HG03442 (cell line): ENCODE data around the gene XRCC3.

Experiments used
- ATAC-seq: cut with Tn5 transposase; IDR thresholded peaks from one replicate; pipeline ENCODE4 v1.9.1; 2021; ENCODE audit warnings: mild to moderate bottlenecking, moderate library complexity; ENCODE audit not compliant: unreplicated experiment

The XRCC3 gene

DNA sequence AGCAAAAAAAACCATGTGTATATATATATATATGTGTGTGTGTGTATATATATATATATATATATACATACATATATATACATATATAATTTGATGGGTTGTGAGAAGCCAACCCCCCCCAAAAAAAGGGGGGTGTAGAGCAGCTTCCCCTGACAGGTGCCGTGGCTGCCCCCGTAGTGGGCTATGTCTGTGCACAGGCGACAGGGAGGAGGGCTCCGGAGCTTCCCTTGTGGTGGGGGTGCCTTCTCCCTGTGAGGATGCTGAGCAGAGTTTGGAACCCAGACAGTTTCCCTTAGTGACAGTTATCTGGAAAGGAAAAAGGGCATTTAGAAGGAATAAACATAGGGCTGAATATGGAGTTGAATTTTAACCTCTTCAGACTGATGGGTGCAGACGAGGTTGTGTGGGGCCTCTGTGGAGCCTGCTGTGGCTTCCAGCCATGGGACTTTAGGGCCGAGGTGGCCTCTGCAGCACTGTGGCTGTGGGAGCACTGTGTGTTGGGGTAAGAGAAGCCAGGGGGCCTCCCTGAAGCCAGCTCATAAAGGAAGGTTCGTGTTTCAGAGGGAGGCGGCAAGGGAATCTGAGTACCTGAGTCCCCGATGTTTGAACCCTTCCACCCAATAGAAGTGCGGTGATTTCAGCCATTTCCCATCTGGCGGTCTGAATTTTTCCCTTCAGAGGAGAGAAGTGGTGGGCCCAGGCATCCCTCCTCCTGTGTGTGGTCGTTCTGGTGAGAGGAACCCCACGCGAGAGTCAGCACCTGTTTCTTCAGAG, 19.8 kb downstream of the XRCC3 start:
- no peak for ATAC-seq

GRCh38 chr14:103694572-103695026, 20.7 kb downstream of the XRCC3 start:
- no peak for ATAC-seq

- no peak for ATAC-seq
Measured at GRCh38 chr14:103693515-103693914, 21.7 kb downstream of the XRCC3 start.

DNA sequence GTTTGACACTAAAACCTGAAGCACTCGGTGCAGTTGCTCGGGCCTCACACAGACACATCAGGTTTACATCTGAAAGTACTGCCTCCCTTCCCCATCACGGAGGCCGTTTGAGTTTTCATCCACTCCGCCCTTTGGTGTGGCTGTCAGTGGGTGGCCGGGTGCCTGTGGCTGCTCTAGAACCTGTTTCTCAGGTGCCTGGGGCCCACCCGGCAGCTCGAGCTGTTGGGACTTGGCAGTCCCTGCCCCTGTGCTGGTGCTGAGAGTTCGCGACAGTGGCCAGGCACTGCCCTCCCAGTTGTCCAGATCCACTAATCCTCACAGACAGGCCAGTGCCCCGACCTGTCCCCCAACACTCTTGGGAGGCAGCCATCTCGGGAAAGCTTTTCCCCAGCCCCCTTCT, 22.4 kb downstream of the XRCC3 start:
- no peak for ATAC-seq

- ATAC-seq: no peak
Measured at GRCh38 chr14:103692159-103692558, 23.1 kb downstream of the XRCC3 start.

DNA sequence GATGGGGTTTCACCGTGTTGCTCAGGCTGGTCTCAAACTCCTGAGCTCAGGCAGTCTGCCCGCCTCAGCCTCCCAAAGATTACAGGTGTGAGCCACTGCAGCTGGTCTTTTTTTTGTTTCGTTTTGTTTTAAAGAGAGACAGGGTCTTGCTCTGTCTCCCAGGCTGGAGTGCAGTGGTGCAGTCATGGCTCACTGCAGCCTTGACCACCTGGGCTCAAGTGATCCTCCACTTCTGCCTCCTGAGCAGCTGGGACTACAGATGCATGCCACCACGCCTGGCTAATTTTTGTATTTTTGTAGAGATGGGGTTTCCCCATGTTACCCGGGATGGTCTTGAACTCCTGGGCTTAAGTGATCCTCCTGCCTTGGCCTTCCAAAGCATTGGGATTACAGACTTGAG, 23.6 kb downstream of the XRCC3 start:
- ATAC-seq: peak; percentile 50

DNA sequence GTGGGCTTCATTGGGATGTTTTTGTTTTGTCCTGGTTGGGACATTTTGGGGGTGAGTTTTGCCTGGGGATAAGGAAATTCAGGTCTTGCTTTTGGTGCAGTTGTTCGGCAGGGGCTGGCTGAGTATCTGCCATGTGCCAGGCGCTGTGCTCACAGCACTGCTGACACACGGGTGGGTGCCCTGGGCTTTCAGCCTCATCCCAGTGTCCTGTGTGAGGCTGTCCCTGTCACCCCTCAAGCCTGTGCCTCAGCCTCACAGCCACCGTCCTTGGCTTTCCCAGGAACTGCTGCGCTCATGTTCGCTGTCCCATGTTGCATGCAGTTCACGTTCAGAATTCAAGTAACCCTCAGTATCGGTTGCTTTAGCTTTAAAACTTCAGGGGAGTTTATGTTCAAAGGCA, 24.9 kb downstream of the XRCC3 start:
- ATAC-seq: no peak

- peak; percentile 43 for ATAC-seq
Measured at GRCh38 chr14:103688906-103689902, 26.0 kb downstream of the XRCC3 start.

DNA sequence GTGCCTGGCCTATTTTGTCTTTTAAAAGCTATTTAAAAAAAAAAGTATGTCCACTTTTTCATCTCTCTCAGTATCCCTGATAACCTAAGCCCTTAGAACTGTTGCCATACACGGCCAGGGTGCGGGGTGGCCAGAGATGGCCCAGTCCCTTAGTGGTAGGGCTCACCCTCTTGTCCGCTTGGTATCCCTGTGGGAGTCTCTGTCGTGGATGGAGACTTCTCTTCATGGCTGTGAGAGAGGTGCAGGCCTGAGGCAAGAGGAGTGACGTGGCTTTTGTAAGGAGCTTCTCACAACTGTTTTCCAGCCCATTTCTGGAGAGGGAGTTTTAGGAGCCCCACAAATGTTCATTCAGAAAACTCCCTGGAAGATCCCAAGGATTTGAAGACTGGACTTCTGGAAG, 26.8 kb downstream of the XRCC3 start:
- no peak for ATAC-seq

DNA sequence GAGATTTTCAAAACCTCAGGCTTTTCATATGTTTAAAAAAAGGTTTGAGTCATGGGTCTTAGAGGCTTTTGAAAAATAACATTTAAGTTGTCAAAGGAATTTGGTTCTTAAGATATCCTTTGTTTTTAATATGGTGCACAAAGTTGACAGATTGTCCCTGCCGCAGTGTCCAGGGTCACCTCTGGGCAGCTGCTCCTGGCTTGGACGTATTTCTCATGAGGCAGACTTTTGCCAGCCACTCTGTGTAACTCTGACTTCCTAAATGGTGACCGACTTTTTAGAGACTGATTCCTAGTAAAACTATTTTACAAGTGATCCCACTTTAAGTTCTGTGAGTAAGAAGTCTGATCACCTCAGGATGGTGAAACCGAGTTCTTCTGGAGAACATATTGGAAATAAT, 27.5 kb downstream of the XRCC3 start:
- ATAC-seq: no peak

GRCh38 chr14:103686831-103687485, 28.3 kb downstream of the XRCC3 start:
- no peak for ATAC-seq

- ATAC-seq: no peak
Measured at GRCh38 chr14:103685276-103686211, 29.7 kb downstream of the XRCC3 start.

DNA sequence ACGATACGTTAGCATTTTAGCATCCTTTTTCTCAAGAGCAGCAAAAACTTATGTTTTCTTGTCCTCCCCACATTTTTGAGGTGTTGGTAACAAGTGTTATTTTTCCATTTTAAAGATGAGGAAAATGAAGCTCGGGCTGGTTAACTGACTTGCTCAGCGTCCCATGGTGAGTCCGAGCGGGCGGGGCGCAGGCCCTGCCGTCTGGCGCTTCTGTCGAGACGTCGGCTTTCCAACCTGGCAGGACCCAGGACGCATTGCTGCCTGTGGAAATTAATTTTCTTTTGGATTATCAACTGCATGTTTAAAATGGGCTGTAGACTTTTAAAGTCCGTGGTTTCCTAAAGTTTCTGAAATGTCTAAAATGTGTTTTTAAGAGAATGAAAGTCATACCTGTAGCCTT, 30.4 kb downstream of the XRCC3 start:
- no peak for ATAC-seq

DNA sequence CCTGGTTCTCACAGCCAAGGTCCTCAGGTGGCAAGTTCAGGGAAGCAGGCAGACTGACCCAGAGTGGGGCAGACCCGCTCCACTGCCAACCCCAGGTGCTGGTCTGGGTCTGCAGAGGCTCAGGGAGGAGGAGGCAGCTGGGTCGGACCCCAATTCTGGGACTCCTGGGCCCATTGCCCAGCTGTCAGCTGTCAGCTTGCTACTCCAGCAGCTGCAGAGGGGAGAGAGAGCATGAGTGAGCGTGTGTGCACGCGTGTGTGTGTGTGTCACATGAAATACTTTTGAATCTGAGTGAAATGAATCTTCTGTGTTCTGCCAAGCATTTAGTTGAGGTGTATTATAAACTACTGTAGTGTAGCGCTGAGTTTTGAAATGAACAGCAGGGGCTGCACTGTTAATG, 30.8 kb downstream of the XRCC3 start:
- no peak for ATAC-seq

DNA sequence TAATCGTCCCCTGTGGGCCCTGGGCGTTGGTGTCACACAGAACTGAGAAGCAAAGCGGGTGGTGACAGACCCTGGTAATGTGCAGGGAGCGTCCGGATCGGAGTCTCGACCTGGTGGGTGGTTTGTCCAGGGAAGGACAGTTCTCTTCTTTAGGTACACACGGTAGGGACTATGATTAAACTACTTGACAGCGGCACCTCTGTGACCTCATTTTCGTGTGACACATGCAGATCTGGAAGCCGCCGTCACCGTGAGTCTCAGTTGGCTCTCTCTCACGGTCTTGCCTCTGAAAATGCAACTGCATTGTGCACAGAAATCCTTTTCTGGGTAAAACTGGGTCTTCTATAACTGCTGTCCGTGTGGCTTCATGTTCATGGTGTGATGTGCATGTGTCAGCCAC, 32.1 kb downstream of the XRCC3 start:
- ATAC-seq: no peak

GRCh38 chr14:103680491-103681231, 34.6 kb downstream of the XRCC3 start:
- ATAC-seq: no peak

- ATAC-seq: peak; percentile 50
Measured at GRCh38 chr14:103679351-103679750, 35.9 kb downstream of the XRCC3 start.

DNA sequence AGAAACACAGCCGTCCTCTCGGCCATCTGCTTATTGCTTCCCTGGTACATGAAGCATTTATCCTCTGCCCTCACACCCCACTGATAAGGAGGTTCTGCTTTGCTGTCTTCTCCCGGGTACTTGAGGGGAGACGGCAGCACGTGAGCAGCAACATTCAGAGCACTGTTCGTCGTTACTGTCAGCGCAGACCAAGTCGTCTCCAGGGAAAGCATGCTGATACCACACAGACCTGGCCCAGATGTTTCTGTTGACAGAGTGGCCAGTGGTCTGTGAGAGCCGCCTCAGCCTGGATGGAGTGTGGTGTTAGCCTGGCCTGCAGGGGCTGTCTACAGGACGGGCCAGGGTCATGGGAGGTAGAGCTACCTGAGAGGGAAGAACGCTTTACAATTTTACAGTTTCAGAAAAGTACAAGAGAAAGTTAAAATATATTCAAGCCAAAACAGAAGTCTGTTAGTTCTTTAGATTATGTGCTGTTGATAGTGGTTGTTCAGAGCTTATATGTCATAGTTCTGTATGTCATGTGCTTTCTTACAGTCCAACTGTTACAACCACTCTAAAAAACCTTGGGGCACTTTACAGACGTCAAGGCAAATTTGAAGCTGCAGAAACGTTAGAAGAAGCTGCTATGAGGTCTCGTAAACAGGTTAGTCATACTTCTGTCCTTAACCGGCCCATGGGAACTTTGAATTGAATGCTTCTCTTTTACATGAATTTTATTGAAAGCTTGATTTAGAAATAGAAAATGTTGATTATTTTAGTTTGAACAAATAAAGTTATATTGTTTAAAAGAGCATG, 38.2 kb downstream of the XRCC3 start:
- ATAC-seq: no peak

- ATAC-seq: no peak
Measured at GRCh38 chr14:103675957-103676356, 39.3 kb downstream of the XRCC3 start.
